H7 (cell line): ENCODE results near the gene DENND1A. TPM values are rescaled to one million over a fixed set of nuclear protein-coding genes. Genes with fewer than 3 reads are reported as not detected.

Experiments
- DNase-seq: peaks from one replicate; pipeline ENCODE4 v3.0.0; 2012
- H3K27me3 ChIP-seq: 2 replicates; pipeline ENCODE4 v1.6.0; 2011; ENCODE audit warnings: mild to moderate bottlenecking, low read length; ENCODE audit not compliant: control insufficient read depth, insufficient read depth
- H3K36me3 ChIP-seq: replicated peaks from 2 replicates; pipeline ENCODE4 v1.5.1; 2011; ENCODE audit warnings: low read length; ENCODE audit not compliant: control insufficient read depth, insufficient read depth
- H3K4me3 ChIP-seq: 2 replicates; pipeline ENCODE4 v1.5.1; 2011; ENCODE audit warnings: low read depth, mild to moderate bottlenecking, control low read depth, low read length, moderate library complexity; ENCODE audit not compliant: insufficient read depth
- total RNA-seq: library from RNA; depleted of rRNA; stranded (reverse); fragments of >200 nt; shearing (Covaris generic); gene quantifications from 2 replicates; pipeline ENCODE4 v1.2.3, GENCODE V29; 2014

Gene DENND1A
- total RNA-seq, 1 experiment from 2014 or later: 10.9 TPM

- Histone ChIP-seq H3K27me3 (no peaks in the 10 kb centered on the region), H3K4me3 (no peak overlapping the region), H3K36me3 (no peaks in the 10 kb centered on the region)
- no peak for DNase-seq
These were observed 154.3 kb downstream of the DENND1A start for GRCh38 chr9:123775289-123776284.

- H3K27me3 ChIP-seq: no peaks in the 10 kb centered on the region
- no peak for DNase-seq
- H3K4me3 ChIP-seq: no peak overlapping the region
- H3K36me3 ChIP-seq: no peaks in the 10 kb centered on the region
These were observed 156.1 kb downstream of the DENND1A start for GRCh38 chr9:123773783-123774182.

- DNase-seq: no peak
- Histone ChIP-seq H3K27me3 (no peaks in the 10 kb centered on the region), H3K4me3 (no peak overlapping the region), H3K36me3 (no peaks in the 10 kb centered on the region)
These were observed 157.0 kb downstream of the DENND1A start for GRCh38 chr9:123772967-123773366.

- no peaks in the 10 kb centered on the region for H3K27me3 ChIP-seq
- H3K36me3 ChIP-seq: no peaks in the 10 kb centered on the region
- DNase-seq: no peak
- no peak overlapping the region for H3K4me3 ChIP-seq
These were observed 157.6 kb downstream of the DENND1A start for GRCh38 chr9:123772374-123772773.

GRCh38 chr9:123771690-123772089 lies 158.2 kb downstream of the DENND1A start:
- H3K27me3 ChIP-seq: no peaks in the 10 kb centered on the region
- no peaks in the 10 kb centered on the region for H3K36me3 ChIP-seq
- DNase-seq: no peak
- H3K4me3 ChIP-seq: no peak overlapping the region

- Histone ChIP-seq H3K36me3 (no peaks in the 10 kb centered on the region), H3K27me3 (no peaks in the 10 kb centered on the region), H3K4me3 (no peak overlapping the region)
- DNase-seq: no peak
These were observed 160.2 kb downstream of the DENND1A start for GRCh38 chr9:123769719-123770118.

- no peaks in the 10 kb centered on the region for H3K36me3 ChIP-seq
- DNase-seq: no peak
- H3K4me3 ChIP-seq: no peak overlapping the region
- no peaks in the 10 kb centered on the region for H3K27me3 ChIP-seq
These were observed 165.9 kb downstream of the DENND1A start for GRCh38 chr9:123763910-123764588.

GRCh38 chr9:123761905-123762605 lies 167.9 kb downstream of the DENND1A start:
- no peak overlapping the region for H3K4me3 ChIP-seq
- no peaks in the 10 kb centered on the region for H3K27me3 ChIP-seq
- no peak for DNase-seq
- no peaks in the 10 kb centered on the region for H3K36me3 ChIP-seq

GRCh38 chr9:123757960-123758359 lies 172.0 kb downstream of the DENND1A start:
- no peak overlapping the region for H3K4me3 ChIP-seq
- H3K36me3 ChIP-seq: no peaks in the 10 kb centered on the region
- DNase-seq: no peak
- no peaks in the 10 kb centered on the region for H3K27me3 ChIP-seq

GRCh38 chr9:123757547-123757946 lies 172.4 kb downstream of the DENND1A start:
- Histone ChIP-seq H3K27me3 (no peaks in the 10 kb centered on the region), H3K4me3 (no peak overlapping the region), H3K36me3 (no peaks in the 10 kb centered on the region)
- DNase-seq: no peak

- H3K4me3 ChIP-seq: no peak overlapping the region
- no peak for DNase-seq
These were observed 173.3 kb downstream of the DENND1A start for GRCh38 chr9:123756484-123757106.

GRCh38 chr9:123753669-123754258 lies 176.2 kb downstream of the DENND1A start:
- H3K36me3 ChIP-seq: no peaks in the 10 kb centered on the region
- no peak overlapping the region for H3K4me3 ChIP-seq
- H3K27me3 ChIP-seq: no peaks in the 10 kb centered on the region
- DNase-seq: no peak

More at GRCh38 chr9:123756484-123757106, 173.3 kb downstream of the DENND1A start:
- no peaks in the 10 kb centered on the region for H3K36me3 ChIP-seq
- H3K27me3 ChIP-seq: no peaks in the 10 kb centered on the region

GRCh38 chr9:123753016-123753415 lies 176.9 kb downstream of the DENND1A start:
- H3K27me3 ChIP-seq: no peaks in the 10 kb centered on the region
- DNase-seq: no peak
- H3K4me3 ChIP-seq: no peak overlapping the region
- H3K36me3 ChIP-seq: no peaks in the 10 kb centered on the region
